Stimulated activated CD4-positive, alpha-beta T cell treated with anti-CD3 and anti-CD28 coated beads, Interleukin-12 subunit alpha, Interleukin-12 subunit beta, amount 100 ng/mL, for 4 hours (primary cell): ENCODE measurements around the gene NPL.

Experiments
- DNase-seq: peaks from one replicate; pipeline ENCODE4 v3.0.0-alpha.2; 2020

Gene NPL

DNA sequence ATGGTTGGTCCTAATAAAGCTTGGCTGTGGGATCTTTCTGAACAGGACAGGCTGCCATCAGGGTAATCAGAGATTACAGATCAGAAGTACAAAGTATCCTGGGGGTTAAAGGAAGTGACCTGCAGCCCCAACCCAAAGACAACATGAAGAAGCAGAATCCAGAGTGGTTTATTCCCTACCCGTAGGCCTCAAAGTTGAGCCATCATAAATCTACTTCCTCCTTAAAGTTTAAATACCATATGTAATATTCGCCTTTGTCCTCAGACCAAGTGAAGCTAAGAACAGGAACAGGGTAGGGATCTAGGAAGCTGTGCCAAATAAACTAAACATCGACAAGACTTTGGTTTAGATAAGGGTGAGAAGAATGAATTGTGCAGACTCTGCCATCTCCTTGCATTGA lies 33.6 kb downstream of the NPL start:
- DNase-seq: no peak

DNA sequence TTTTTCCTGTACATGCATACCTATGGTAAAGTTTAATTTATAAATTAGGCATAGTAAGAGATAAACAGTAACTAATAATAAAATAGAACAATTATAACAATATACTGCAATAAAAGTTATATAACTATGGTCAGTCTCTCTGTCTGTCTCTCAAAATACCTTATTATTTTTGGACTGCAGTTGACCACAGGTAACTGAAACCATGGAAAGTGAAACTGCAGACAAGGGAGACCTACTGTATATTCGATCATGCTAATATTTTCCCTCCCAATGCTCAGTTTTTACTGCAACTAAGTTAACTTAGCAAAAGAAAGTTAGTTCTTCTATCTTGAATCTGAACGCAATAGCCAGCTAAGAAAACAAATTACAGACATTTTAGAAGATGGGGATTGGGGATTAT lies 37.3 kb downstream of the NPL start:
- DNase-seq: no peak

DNA sequence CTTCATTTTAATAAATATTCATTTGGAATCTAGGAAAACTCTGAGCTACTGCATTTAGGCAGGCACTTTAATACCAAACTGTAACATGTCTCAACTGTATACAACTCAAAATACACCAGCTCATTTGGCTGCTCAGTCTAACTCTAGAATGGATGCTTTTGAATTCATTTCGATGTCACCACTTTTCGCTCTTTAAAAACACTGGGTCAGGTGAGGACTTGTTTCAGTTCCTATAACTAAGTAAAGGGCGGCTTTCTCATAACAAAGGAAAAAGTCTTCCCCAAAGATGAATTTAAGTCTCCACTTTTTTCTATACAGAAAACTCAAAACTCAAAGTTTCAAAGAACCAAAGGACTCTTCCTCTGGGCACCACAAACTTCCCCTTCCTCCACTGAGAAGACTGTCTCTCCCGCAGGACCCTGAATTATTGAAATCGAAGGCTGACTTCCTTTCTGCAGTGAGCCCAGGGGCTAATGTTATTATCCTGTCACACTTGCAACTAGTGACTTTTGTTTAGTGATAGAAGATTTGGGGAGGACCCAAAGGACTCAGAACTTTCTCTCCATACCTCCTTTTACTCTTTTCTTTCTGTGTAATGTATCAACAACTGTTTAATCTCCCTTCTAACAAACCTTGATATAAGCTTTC lies 39.8 kb downstream of the NPL start:
- no peak for DNase-seq

DNA sequence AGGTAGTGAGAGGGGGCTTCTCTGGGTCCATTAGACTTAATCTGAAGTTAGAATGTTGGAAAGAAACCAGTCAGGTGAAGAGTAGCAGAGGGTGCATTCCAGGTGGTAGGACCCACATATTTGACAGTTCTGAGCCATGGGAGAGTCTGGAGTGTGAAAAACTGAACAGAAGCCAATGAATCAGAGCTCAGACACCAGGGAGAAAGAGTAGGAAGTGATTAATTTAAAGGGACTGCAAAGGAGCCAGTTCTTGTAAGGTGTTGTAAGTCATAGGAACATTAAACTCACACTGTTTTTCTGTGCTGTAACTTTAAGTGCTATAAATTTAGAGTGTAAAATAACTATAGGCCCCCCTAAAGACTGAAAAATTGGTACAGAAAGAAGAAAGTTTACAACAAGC lies 43.7 kb downstream of the NPL start:
- DNase-seq: no peak

DNA sequence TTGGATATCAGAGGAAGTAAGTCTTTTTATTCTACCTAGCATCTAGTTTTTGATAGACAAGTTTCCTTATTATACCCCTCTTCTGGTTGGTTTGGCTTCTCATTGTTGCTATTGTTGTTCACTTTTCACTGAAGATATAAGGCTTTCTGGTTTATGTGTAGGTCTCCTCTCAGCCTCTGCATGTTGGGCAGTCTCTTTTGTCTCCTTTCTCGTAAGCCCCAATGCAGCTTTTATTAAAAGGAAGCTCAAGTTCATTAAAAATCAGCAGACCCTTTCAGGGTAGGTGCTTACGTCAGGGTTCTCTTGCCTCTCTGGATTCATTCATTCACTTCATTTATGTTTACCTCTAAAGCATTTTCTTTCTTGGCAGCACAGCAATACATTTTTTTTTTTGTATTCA lies 44.8 kb downstream of the NPL start:
- no peak for DNase-seq

DNA sequence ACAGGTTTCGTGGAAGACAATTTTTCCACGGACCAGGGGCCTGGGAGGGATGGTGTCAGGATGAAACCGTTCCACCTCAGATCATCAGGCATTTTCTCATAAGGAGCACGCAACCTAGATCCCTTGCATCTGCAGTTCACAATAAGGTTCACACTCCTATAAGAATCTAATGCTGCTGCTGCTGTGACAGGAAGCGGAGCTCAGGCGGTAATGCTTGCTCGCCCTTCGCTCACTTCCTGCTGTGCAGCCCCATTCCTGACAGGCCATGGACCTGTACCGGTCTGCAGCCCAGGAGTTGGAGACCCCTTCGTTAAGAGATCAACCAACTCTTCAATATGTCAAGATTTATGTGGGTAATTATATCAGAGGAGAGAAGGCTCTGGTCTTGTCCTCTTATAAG lies 46.2 kb downstream of the NPL start:
- DNase-seq: no peak

DNA sequence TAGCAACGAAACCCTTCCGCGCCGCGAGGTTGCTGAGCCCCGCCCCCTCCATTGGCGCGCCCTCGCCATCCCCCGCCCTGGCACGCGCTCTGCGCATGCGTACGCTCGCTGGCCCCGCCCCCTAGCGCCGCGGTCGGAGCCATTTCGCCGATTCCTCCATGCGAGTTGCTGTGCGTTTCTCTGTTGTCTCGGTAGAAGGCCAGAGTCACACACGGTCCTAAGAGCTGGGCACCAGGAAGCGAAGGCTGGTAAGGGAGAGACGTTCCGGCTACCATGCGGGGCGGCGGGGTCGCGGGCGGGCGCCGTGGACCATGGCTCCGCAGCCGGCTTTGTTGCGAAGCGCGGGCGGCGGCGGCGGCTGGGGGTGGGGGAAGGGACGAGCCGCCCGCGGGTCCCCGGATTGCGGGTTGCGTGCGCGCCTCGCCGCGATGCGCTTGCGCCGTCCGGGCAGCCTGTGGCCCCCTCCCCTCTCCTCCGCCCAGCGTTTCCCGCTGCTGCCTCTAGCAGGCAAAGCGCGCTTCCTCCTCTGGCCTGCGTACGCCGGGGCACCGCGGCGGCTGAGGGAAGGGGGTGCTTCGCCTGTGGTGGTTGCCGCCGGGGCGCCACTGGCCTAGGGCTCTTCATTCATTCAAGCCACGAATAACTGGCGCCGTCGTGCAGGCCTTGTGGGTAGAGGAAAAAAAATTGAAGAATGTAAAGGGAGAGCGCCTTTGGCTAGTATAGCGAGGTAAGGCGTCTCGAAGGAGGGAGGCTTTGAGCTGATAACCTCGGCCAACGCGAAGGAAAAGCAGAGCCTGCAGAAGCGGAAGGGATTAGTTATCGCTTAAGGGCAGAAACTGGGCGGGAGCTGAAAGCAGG lies 49.9 kb downstream of the NPL start, which contains the start of gene DHX9:
DHX9 (plus strand) TSS at position 139 of the 858 bp plus-strand sequence. CDS start 3,220 bp downstream, outside the sequence.
- DNase-seq: peak; percentile 95

DNA sequence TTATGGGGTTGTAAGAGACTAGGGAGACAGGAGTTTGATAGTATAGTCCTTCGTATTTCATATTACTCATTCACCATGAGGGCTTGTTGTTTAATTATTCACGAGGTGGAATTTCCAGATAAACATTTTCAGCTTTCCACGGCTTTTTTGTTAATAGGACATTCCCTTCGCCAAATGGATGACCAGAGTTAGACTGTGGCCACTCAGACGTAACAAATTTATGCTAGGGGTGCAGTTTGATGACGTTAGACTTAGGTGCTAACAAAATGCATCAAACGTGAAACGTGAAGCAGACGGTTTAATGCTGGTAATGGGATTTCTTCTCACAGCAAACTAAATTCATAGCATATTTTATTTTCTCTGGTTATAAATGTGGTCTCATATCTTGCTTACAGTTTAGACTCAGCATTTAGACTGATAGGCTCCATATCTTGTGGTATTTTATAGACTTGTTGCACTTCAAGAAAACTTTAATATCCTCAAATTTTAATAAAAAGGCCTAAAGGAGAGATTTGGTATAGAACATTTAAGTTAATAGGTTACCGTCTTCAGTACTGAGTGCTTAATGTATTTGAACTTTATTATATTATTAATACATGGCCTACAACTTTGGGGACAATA lies 51.9 kb downstream of the NPL start:
- no peak for DNase-seq

DNA sequence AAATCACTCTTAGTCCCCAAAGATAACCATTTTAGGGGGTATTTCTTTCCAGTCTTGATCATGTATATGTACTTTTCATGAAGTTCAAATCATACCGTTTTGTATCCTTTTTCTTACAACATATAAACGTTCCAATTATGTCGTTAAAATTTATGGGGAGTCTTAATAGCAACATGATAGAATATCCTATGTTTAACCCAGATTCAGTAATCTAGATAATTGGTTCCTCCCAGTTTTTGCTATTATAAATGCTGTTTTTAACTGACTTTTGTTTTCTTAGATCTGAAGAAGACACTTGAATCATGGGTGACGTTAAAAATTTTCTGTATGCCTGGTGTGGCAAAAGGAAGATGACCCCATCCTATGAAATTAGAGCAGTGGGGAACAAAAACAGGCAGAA lies 52.7 kb downstream of the NPL start:
- DNase-seq: no peak

DNA sequence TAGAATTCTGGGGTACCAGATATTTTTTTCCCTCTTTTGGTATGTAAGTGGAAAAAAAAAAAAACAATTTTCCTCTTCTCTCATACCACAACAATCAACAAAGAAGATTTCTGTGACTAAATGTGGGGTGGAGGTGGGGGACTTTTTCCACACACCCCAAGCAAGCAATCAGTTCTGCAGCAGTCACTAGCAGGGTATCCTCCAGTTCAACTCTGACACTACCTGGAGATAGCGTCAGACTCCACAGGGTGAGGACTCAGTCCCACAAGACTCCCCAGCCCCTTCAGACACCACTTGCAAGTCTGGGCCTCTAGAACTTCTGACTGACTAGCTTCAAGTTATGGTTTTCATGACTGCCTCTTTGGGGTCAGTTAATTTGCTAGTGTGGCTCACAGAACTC lies 55.8 kb downstream of the NPL start:
- DNase-seq: no peak

DNA sequence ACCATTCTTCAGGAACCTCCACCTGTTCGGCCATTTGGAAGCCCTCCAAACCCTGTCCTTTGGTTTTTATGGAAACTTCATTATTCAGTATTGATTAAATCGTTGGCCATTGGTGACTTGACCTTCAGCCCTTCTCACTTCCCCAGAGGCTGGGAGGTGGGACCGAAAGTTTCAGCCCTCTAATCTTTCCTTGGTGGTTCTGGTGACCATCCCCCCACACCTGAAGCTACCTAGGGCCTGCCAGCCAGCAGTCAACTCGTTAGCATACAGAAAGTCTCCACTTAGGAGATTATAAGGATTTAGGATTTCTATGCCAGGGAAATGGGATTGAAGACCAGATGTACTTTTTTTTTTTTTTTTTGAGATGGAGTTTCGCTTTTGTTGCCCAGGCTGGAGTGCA lies 56.3 kb downstream of the NPL start:
- DNase-seq: no peak

DNA sequence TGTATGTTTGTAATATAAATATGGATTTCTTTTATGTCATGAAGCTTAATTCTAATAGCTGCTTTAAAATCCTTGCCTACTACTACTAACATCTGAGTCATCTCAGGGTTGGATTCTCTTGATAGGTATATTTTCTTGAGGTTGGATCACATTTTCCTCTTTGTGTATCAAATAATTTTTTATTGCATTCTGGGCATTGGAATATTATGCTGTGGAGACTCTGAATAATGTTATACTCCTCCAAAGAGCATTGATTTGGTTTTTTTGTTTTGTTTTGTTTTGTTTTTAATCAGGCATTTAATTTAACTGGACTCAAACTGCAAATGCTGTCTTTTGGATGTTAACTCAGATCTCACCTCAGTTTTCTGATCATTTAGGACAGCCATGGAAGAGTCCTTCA lies 57.5 kb downstream of the NPL start:
- DNase-seq: no peak

DNA sequence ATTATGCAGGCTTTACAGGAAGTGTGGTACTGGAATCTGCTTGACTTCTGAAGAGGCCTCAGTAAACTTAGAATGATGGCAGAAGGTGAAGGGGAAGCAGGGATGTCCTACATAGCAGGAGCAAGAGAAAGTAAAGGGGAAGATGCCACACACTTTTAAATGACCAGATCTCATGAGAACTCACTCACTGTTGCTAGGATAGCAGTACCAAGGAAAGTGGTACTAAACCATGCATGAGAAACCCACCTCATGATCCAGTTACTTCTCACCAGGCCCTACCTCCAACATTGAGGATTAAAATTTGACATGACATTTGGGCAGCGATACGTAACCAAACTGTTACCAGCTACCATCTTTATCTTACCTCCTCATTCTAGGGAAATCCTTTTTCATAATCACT lies 59.2 kb downstream of the NPL start:
- no peak for DNase-seq

DNA sequence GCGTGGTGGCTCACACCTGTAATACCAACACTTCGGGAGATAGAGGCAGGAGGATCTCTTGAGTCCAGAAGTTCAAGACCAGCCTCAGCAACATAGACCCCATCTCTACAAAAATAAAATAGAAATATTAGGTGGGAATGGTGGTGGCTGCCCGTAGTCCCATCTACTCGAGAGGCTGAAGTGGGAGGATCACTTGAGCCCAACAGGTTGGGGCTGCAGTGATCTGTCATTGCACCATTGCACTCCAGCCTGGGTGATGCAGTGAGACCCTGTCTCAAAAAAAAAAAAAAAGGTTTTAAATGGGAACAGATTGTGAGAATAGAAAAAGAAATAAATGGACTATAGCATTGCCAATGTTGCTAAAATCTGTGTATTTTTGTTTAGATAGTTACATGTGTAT lies 60.7 kb downstream of the NPL start:
- no peak for DNase-seq

DNA sequence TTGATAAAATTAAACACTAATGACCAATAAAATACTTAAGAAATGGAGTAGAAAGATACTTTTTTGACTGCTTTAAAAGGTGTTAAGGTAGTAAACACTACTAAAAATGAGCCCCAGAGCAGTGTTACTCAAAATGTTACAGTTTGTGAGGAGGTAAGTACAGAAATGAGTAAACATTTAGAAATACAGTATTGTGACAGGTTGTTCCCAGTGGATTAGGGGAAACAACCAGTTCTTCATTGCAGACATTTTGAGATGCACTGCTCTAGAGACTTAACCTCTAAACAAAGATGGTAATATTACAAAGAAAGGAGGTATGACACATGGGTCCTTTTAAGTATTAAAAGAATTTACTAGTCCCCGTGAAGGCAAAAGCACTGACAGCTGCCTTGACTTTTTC lies 62.3 kb downstream of the NPL start:
- no peak for DNase-seq

DNA sequence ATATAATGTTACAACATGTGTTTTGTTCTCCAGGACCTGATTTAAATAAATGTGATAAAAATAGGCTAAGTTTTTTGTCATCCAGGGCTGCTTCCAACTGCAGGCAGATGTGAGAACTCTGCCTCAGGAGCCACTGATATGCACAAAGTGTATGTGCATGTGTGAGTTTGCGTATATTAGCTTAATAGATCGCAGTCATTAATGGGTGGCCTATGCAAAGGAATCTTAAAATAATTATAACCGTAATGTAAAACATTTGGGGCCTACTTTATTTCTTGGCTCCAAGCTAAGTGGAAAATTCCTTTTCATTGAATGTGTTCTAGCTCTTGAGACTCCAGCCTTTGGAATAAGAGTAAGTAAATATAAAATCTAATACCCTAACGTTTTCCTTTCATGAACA lies 66.3 kb downstream of the NPL start:
- DNase-seq: no peak

DNA sequence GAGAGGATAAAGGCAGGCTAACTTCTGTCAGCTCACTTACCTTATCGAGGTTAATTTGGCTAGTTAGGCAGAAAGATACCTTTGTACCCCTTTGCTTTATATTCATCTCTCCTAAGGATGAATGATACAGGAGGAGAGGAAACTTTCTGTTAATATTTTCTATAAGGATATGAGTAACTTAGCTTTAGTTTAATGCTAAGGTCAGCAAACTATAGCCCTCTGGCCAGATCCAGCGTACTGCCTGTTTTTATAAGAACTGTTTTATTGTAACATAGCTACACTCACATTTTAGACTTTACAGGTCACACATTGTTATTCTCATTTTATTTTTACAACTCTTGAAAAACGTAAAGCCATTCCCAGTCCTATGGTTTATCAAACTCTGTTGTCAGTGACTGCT lies 67.6 kb downstream of the NPL start:
- no peak for DNase-seq

DNA sequence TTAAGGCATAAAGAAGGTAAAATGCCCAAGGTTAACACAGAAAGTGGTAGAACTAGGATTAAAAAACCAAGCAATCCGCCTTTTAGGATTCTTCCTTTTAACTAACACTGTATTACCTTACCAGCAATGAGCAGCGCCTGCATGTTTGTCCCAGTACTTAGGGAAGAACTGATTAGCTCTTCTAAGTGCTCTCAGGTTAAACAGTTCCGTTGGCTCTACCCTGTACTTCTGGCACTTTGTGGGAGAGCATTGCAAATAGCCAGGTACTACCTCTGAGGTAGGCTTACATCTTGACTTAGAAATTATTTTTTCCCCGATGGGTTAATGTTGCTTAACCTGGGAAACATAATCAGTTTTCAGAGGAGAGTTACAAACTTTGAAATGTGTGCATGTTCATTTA lies 71.1 kb downstream of the NPL start:
- no peak for DNase-seq

DNA sequence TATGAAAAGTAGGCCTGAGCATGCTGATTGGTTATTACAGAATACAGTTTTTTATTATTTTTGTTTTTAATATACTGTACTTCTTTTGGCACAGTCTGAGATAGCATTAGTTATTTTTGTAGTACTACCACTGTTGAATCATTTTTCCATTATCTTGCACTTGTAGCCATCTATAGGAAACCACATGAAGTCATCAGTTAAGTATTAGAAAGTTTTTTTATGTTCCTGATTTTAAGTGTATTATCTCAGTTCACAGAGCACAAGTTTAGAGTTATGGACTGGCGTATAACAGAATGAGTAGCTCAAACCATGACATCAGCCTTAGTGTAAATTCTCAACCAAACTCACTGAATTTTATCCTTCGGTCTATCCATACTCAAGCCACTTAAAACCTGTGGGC lies 72.4 kb downstream of the NPL start:
- no peak for DNase-seq

DNA sequence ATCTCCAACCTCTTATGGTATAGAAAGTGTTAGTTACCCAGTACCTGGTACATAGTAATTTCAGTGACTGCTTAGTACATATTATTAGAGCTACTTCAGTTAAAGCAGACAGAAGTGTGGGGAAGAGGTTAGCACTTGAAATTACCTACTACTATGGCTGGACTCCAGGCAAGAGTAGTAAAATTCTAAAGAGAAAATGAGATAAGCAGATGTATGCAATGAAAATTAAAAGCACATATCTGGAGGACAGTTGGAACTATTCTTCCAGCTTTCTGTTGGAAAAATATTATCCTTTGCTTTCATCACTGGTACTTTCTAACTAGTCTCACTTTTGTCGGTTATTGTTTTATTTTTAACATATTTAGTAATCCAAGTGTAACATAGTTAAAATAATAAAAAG lies 73.3 kb downstream of the NPL start:
- DNase-seq: no peak

DNA sequence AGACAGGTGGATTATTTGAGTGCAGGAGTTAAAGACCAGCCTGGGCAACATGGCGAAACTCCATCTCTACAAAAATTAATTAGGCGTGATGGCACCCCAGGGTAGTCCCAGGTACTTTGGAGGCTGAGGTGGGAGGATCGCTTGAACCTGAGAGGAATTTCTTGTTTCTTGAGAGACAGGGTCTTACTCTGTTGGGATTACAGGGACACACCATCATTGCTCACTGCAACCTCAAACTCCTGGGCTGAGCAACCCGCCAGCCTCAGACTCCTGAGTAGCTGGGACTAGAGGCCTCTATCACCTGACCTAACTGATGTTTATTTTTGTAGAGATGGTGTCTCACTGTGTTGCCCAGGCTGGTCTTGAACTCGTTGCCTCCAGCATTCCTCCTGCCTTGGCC lies 74.4 kb downstream of the NPL start:
- no peak for DNase-seq

DNA sequence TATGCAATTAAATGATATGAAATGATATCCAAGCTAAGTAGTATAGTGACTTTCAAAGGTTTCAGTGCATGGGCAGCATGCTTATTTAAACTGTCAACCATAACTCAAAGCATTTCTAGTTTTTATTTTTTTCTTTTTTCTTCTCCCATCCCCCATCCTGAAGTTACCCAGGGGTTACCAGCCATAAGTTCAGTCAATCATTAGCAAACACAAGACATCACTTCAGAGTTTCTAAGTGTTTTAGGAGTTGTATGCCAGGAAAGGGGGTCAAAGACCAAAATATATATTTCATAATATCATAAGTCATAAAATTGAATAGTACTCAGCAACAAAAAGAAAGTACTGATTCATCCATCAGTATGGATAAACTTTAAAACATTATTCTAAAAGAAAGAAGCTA lies 78.3 kb downstream of the NPL start:
- DNase-seq: no peak

DNA sequence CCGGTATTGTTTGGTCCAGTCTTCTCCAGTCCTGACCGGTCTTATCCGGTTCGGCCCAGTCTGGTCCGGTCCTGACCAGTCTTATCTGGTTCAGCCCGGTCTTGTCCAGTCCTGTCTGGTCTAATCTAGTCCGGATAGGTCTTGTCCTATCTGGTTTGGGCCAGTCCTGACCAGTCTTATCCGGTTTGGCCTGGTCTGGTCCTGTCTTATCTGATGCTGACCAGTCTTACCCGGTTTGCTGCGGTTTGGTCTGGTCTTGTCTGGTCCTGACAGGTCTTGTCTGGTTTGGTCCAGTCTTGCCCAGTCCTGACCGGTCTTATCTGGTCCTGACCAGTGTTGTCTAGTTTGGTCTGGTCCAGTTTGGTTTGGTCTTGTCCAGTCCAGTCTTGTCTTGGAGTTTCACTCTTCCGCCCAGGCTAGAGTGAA lies 79.7 kb downstream of the NPL start:
- DNase-seq: no peak

DNA sequence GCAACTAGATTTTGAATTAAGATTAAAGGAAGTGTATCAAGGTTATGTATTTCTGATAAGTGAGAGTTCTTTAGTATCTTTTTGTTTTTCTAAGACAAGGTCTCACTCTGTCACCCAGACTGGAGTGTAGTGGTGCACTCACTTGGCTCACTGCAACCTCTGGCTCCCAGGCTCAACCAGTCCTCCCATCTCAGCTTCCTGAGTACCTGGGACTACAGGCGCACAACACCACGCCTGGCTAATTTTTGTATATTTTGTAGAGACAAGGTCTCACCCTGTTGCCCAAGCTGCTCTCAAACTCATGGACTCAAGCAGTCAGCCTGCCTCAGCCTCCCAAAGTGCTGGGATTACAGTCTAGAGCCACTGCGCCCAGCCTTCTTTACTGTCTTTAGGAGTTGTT lies 83.3 kb downstream of the NPL start:
- DNase-seq: no peak
